ENCODE results near the gene TXNL1. TPM values are rescaled to one million over a fixed set of nuclear protein-coding genes. Genes with fewer than 3 reads are reported as not detected.

TXNL1 gene
- total and polyA plus RNA-seq, 2 donors (not counting 1 experiment from before 2014, with no cell fraction given), result 25.4 to 103 TPM

DNA sequence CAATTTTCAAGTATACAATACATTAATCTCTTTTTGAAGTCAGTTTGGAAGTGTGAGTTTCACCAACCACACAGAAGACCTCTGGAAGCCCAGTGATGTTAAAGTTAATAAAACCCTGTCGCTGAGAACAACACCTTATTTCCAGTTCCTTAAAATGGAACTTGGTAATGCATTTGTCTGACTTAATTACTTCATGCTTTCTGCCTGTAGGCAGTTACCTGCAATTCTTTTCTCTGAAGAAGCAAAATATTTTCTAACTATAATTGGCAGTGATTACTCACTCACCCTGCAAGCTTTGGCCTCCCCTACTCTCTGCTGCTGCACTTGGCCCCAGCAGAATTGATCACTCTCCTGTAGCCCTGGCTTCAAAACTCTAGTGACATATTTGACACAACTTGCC lies 81.5 kb downstream of the TXNL1 start:
- no peaks in the 10 kb centered on the region for H3K9me3 ChIP-seq (ENCODE audit: control insufficient read depth, insufficient read depth, low read depth, low read length)
- H4K20me1 ChIP-seq (ENCODE audit: control insufficient read depth, extremely low read depth, insufficient read depth, low read length), result no peaks in the 10 kb centered on the region
- H3K36me3 ChIP-seq (ENCODE audit: control insufficient read depth, insufficient read depth, low read length), result no peaks in the 10 kb centered on the region
- no peaks in the 10 kb centered on the region for H3K27me3 ChIP-seq (ENCODE audit: control insufficient read depth, insufficient read depth, low read length)
- no peak for TF ChIP-seq EZH2 (IDR thresholded peaks at IDR 0.05; ENCODE audit: low read length, missing control alignments)
- no peak for TF ChIP-seq CTCF (conservative IDR thresholded peaks at IDR 0.05 in 1 of 2, IDR thresholded peaks at IDR 0.05 in 1 of 2; ENCODE audit: low read depth in 1 of 2, low read length in 2 of 2)
- H3K27ac ChIP-seq (ENCODE audit: insufficient read depth, low read length), result no peak overlapping the region
- no peak for DNase-seq (ENCODE audit: low read depth in 2 of 2)
- no peaks in the 10 kb centered on the region for H3K4me1 ChIP-seq (ENCODE audit: control insufficient read depth, extremely low read depth, insufficient read depth, low read length)
- H3K9ac ChIP-seq (ENCODE audit: insufficient read depth, low read length), result no peak overlapping the region
- H3K4me3 ChIP-seq (replicated peaks in 1 of 4; ENCODE audit: control extremely low read depth in 1 of 4, insufficient read depth in 1 of 4, low read depth in 3 of 4, low read length in 4 of 4), result no peak overlapping the region
- no peak overlapping the region for H3K4me2 ChIP-seq (ENCODE audit: extremely low read depth, insufficient read depth, low read length)
- H3K79me2 ChIP-seq (ENCODE audit: control insufficient read depth, insufficient read depth, low read length), result no peaks in the 10 kb centered on the region
- H2AFZ ChIP-seq (ENCODE audit: low read length), result no peak overlapping the region

- no peak overlapping the region for H3K4me2 ChIP-seq (ENCODE audit: extremely low read depth, insufficient read depth, low read length)
- H3K4me1 ChIP-seq (ENCODE audit: control insufficient read depth, extremely low read depth, insufficient read depth, low read length), result no peaks in the 10 kb centered on the region
- no peak overlapping the region for H2AFZ ChIP-seq (ENCODE audit: low read length)
- no peak for TF ChIP-seq CTCF (conservative IDR thresholded peaks at IDR 0.05 in 1 of 2, IDR thresholded peaks at IDR 0.05 in 1 of 2; ENCODE audit: low read depth in 1 of 2, low read length in 2 of 2)
- no peak for TF ChIP-seq EZH2 (IDR thresholded peaks at IDR 0.05; ENCODE audit: low read length, missing control alignments)
- H3K27ac ChIP-seq (ENCODE audit: insufficient read depth, low read length), result no peak overlapping the region
- H3K9me3 ChIP-seq (ENCODE audit: control insufficient read depth, insufficient read depth, low read depth, low read length), result no peaks in the 10 kb centered on the region
- DNase-seq (ENCODE audit: low read depth in 2 of 2), result no peak
- H4K20me1 ChIP-seq (ENCODE audit: control insufficient read depth, extremely low read depth, insufficient read depth, low read length), result no peaks in the 10 kb centered on the region
- no peaks in the 10 kb centered on the region for H3K79me2 ChIP-seq (ENCODE audit: control insufficient read depth, insufficient read depth, low read length)
- H3K36me3 ChIP-seq (ENCODE audit: control insufficient read depth, insufficient read depth, low read length), result no peaks in the 10 kb centered on the region
- no peaks in the 10 kb centered on the region for H3K27me3 ChIP-seq (ENCODE audit: control insufficient read depth, insufficient read depth, low read length)
- no peak overlapping the region for H3K4me3 ChIP-seq (replicated peaks in 1 of 4; ENCODE audit: control extremely low read depth in 1 of 4, insufficient read depth in 1 of 4, low read depth in 3 of 4, low read length in 4 of 4)
- H3K9ac ChIP-seq (ENCODE audit: insufficient read depth, low read length), result no peak overlapping the region
Measured at GRCh38 chr18:56550121-56550520, 88.3 kb downstream of the TXNL1 start.

Other genes starting within 250 kb of the TXNL1 start
- 19.0 and 27.2 TPM in 2 replicates for gene WDR7, start 12.8 kb upstream of the TXNL1 start, total RNA-seq
- 7.2 and 9.4 TPM in 2 replicates for gene WDR7, start 12.8 kb upstream of the TXNL1 start, polyA plus RNA-seq

Measured in fibroblast of lung (primary cell).